AG04450 (cell line): ENCODE data around the gene CECR2. TPM values are rescaled to one million over a fixed set of nuclear protein-coding genes. Genes with fewer than 3 reads are reported as not detected.

Experiments
- CTCF ChIA-PET: fragments of 300-600, 350-600 bp; formaldehyde crosslinking; extraction: SDS; loops from one replicate; lab custom pipeline; 2022; ENCODE audit warnings: antibody characterized with exemption, inconsistent platforms; lab: Charles Lee
- POLR2A ChIA-PET: fragments of 350-600 bp; formaldehyde crosslinking; extraction: SDS; loops from one replicate; lab custom pipeline; 2021; ENCODE audit warnings: antibody characterized with exemption, inconsistent platforms; lab: Yijun Ruan, JAX
- DNase-seq: peaks from one replicate; pipeline ENCODE4 v3.0.0-alpha.2; 2011; ENCODE audit warnings: low read depth, low spot score
- H3K27ac ChIP-seq: one replicate; pipeline ENCODE4 v1.5.1; 2012; ENCODE audit warnings: low read depth, low read length, control low read depth
- H3K27me3 ChIP-seq: one replicate; pipeline ENCODE4 v1.6.0; 2012; ENCODE audit warnings: low read length; ENCODE audit not compliant: control insufficient read depth, insufficient read depth
- H3K4me3 ChIP-seq: 2 replicates; pipeline ENCODE4 v1.5.1; 2011; ENCODE audit warnings: mild to moderate bottlenecking, low read depth, low read length, control low read depth
- H3K9me3 ChIP-seq: 2 replicates; pipeline ENCODE4 v1.5.1; 2012; ENCODE audit warnings: low read length; ENCODE audit not compliant: control insufficient read depth, insufficient read depth
- polyA plus RNA-seq: library from polyadenylated mRNA; depleted of rRNA; stranded (reverse); fragments of >200 nt; gene quantifications from 2 replicates; pipeline ENCODE4 v1.2.3, GENCODE V29; 2011
- TF ChIP-seq, protein P1 (sequence below): IDR thresholded peaks from 2 replicates; pipeline ENCODE4 v1.5.1; 2011; ENCODE audit warnings: low read depth, low read length, control low read depth, inconsistent platforms

The CECR2 gene
- polyA plus RNA-seq, 1 experiment = not detected

DNA sequence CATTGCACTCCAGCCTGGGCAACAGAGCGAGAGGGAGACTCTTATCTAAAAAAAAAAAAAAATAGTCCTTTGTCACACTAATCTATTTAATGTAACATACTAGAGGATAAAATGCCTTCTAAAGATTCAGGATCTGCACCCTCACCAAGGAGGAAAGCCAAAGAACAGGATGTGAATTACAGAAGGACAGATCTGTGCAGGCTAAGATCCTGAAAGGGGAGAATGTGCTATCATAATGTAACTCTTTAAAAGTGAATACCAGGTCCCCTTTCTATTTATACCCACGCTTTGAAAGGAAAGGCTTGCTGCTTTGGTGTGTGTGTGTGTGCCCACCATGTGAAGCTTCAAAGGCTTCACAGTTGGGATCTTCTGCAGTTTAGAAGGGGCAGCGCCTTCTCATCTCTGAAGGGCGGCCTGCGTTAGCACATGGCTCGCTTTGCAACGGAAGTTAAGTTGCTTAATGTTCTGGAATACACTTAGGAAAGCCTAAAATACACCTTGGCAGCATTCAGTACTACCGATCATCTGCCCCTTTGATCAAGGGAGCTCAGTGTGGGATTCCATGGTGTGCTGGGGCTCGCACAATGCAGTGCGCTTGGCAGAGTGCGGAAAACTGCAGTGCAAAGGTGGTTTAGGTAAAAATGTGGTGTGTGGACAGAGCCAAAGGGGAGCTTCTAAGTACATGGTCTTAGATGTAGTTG, 6.8 kb downstream of the CECR2 start:
- TF ChIP-seq, protein P1, sequence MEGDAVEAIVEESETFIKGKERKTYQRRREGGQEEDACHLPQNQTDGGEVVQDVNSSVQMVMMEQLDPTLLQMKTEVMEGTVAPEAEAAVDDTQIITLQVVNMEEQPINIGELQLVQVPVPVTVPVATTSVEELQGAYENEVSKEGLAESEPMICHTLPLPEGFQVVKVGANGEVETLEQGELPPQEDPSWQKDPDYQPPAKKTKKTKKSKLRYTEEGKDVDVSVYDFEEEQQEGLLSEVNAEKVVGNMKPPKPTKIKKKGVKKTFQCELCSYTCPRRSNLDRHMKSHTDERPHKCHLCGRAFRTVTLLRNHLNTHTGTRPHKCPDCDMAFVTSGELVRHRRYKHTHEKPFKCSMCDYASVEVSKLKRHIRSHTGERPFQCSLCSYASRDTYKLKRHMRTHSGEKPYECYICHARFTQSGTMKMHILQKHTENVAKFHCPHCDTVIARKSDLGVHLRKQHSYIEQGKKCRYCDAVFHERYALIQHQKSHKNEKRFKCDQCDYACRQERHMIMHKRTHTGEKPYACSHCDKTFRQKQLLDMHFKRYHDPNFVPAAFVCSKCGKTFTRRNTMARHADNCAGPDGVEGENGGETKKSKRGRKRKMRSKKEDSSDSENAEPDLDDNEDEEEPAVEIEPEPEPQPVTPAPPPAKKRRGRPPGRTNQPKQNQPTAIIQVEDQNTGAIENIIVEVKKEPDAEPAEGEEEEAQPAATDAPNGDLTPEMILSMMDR = no peak
- ChIA-PET CTCF (interaction anchor here (1.4 kb wide), 1 partner anchor 318 kb away, joined by 3 read pairs; no protein-coding TSS in a partner anchor), POLR2A (no interaction called here)
- Histone ChIP-seq H3K9me3 (no peaks in the 10 kb centered on the region), H3K27me3 (peaks cover 21% of the 10 kb centered on the region), H3K4me3 (no peak overlapping the region), H3K27ac (no peak overlapping the region)
- no peak for DNase-seq

DNA sequence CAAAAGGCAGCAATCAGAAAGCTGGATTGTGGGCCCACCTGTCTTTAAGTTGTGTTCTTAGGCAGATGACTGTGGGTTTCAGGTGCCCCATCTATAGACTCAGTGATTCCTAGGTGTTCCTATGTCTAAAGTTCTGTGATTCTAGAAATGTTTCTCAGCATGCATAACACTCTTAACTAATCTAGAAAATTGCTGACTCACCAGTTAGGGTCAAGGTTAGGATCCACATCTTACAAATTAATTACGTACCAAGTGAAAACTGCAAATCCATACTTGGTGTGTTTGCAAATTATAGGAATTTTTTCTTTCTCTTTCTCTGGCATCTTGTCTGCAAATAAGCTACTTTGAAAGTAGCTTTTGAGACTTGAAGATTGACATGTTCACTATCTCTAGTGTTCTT, 7.7 kb downstream of the CECR2 start:
- ChIA-PET CTCF (interaction anchor here (1.0 to 1.4 kb wide), 2 partner anchors 124 to 319 kb away, joined by 3 to 4 read pairs; no protein-coding TSS in a partner anchor), POLR2A (no interaction called here)
- no peaks in the 10 kb centered on the region for H3K9me3 ChIP-seq
- H3K27me3 ChIP-seq = peaks cover 14% of the 10 kb centered on the region
- no peak for DNase-seq
- TF ChIP-seq, protein P1 = no peak
- no peak overlapping the region for H3K4me3 ChIP-seq
- no peak overlapping the region for H3K27ac ChIP-seq

DNA sequence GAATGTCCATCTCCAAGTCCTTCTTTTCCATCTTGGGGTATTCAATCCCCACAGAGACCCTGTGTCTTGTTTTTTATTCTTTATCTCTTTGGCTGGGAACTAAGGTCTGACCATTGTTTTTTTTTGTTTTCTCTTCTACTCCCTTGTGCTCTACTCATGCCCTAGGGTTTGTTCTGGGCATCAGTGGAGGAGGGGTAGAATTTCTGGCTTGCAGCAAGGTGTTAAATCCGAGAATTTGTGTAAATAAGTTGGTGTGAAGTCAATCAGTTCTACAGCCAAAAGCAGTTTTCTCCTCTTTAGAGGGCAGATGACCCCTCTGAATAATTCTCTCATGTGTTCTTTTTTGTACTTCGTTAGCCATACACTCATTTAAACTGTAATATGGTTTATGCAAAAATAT, 10.7 kb downstream of the CECR2 start:
- H3K9me3 ChIP-seq = no peaks in the 10 kb centered on the region
- ChIA-PET POLR2A (interaction anchor here (0.6 kb wide), 1 partner anchor 188 kb away, joined by 4 read pairs; no protein-coding TSS in a partner anchor), CTCF (interaction anchor here (1.0 kb wide), 1 partner anchor 208 kb away, joined by 3 read pairs; no protein-coding TSS in a partner anchor)
- no peak overlapping the region for H3K27ac ChIP-seq
- no peak for DNase-seq
- H3K4me3 ChIP-seq = no peak overlapping the region
- TF ChIP-seq, protein P1 = no peak
- no peaks in the 10 kb centered on the region for H3K27me3 ChIP-seq

DNA sequence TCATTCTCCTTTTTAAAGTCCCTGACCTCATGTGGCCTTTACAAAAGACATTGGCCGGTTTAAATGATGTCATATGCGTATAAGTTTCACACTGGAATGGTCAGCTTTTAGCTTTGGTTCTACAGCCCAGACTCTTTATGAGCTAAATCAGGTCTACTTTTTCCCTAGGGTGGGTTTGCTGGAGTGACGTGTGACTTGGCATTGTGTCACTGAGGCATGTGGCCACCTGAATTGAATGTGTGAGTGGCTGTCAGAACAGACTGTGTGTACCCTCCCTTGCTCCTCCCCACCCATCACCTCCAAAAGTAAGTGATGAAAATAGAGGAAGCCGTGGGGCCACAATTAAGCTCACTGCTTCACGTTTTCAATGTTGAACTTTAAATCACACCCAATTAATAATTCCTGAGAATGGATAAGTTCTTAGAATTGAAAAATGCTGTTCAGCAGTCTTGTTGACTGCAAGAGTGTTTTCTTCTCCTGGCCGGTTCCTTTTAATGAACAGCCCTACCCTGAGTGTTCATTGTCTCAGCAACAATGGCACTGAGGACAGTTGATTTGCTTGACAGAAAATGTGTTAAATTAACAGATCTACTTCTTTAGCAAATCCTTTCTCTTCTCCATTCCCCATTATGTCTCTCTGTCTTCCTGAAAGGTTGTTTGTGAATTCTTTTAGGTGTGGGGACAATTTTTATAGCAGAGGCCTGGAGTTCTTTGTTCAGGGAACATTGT, 11.3 kb downstream of the CECR2 start:
- Histone ChIP-seq H3K9me3 (no peaks in the 10 kb centered on the region), H3K27ac (no peak overlapping the region), H3K27me3 (no peaks in the 10 kb centered on the region), H3K4me3 (no peak overlapping the region)
- no peak for DNase-seq
- ChIA-PET POLR2A (no interaction called here), CTCF (interaction anchor here (1.0 kb wide), 1 partner anchor 209 kb away, joined by 3 read pairs; no protein-coding TSS in a partner anchor)
- TF ChIP-seq, protein P1 = no peak
